Measurements from ENCODE around the gene LNX2.

Gene LNX2

GRCh38 chr13:27549406-27549981 is 70.8 kb downstream of the LNX2 start:
- DNase-seq = no peak

- DNase-seq = no peak
These were observed 78.1 kb downstream of the LNX2 start for GRCh38 chr13:27542220-27542619.

GRCh38 chr13:27541386-27541785 is 78.9 kb downstream of the LNX2 start:
- DNase-seq = no peak

DNA sequence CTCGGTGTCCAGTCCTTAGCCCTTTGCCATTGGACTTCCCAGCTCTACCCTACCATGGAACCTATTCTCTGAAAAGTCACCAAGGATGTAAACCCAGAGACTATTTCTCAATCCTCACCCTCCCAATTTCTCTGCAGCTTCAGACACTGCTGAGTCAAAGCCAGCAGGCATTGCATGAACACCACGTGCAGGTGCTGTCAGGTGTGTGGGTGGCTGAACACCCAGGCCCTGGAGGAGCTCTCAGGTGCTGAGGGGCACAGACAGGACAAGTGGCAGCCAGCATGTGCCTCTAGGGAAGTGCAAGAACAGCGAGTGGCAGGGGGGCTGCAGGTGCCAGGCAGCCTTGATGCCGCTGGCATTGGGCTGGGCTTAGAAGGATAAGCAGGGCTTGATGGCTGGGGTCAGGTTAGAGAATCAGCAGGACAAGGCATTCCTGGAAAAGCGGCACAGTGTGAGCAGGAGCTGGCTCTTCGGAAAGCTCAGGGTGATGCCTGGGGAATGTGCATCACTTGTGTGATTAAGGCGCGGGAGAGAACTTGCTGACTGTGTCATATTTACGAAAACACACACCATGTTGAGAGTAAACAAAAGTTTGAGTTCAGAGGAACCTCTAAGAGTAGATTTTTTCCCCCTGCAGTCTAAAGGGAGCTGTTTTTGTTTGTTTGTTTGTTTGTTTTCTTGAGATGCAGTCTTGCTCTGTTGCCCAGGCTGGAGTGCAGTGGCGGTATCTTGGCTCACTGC is 83.8 kb downstream of the LNX2 start:
- no peak for DNase-seq

- no peak for DNase-seq
These were observed 84.8 kb downstream of the LNX2 start for GRCh38 chr13:27535546-27535945.

GRCh38 chr13:27534981-27535380 is 85.3 kb downstream of the LNX2 start:
- DNase-seq = no peak

- no peak for DNase-seq
These were observed 86.0 kb downstream of the LNX2 start for GRCh38 chr13:27534108-27534980.

DNA sequence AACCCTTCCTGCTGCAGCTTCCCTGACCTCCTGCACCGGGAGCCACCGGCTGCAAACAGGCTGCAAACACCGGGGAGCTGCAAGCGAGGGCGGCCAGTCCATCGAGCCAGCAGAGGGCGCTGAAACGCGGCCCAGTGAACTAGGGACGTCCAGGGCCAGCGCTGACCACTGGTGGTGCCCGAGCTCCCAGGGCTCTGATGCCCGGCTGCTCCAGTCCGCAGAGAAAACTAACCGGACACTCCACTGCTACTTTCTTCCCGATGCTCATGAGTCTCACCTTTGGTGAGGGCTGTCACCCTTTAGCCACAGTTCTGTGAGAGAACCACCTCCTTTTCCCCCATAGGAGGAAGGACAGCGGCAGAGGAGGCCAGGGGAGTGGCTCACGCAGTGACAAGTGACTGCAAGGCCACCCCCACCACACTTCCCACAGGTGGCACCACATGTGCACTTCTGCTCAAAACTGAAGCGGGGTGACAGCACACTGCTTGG is 87.1 kb downstream of the LNX2 start:
- peak; percentile 91 for DNase-seq

DNA sequence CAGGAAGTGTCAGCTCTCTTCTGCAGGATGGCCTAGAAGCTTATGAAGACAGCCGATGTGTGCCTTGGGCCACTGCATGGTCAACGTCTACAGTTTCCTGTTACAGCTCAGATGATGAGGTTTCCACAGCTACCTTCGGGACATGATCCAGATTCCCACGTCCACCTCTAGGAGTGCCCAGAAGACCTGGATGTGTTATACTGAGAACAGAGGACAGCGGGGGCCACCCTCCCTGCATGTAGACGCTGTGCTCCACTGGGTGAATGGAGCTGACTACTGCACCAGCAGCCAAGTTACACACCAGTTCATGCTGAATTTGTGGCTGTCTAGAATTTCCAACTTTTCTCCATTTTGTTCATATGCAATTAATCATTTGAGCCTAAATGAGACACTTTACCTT is 91.4 kb downstream of the LNX2 start:
- no peak for DNase-seq

- no peak for DNase-seq
These were observed 93.8 kb downstream of the LNX2 start for GRCh38 chr13:27526516-27526915.

GRCh38 chr13:27524981-27525975 is 95.1 kb downstream of the LNX2 start:
- DNase-seq = no peak

DNA sequence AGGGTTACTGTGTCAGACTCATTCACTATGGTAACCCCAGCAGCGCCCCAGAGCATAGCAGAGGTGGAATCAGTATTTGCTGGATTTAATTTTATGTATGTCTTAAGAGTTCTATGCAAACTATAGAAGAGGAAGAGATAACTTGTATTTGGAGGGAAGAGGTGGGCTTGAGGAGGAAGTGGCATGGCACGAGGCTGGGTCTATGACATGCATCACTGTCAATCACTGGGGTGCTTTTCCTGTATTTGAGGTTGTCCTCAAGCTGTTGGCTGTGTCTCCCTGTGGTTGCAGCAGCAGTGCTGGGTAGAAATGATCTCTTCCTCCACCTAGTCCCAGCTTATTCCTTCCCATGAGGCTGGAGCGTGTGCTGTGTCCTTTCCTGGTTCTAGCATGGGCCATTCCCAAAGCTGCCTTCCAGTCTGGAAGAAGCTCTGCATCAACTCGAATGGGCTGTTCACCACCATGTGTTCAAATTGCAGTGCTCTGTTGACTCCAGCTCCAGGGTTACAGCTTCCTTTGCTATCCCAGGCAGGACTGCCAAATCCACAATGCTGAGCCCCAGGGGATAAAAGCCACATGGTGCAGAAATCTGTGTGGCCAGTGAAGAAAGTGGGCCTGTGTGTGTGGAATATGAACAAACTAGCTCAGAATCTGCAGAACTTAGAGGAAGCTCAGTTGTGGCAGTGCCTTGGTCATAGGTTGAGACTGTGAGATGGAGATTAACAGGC is 96.8 kb downstream of the LNX2 start:
- DNase-seq = no peak

- no peak for DNase-seq
These were observed 97.5 kb downstream of the LNX2 start for GRCh38 chr13:27522847-27523246.

DNA sequence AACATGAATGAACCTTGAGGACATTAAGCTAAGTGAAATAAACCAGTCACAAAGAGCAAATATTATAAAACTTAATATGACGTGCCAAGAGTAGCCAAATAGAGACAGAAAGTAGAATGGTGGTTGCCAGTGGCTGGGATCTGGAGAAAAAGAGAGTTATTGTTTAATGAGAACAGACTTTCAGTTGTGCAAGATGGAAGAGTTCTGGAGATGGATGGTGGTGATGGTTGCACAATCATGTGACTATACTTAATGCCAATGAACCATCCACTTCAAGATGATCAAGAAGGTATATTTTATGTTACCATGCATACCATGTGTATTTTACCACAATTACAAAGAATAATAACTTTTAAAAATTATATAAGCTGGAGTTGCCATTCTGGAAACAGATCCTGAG is 104.2 kb downstream of the LNX2 start:
- no peak for DNase-seq

GRCh38 chr13:27510082-27510481 is 110.2 kb downstream of the LNX2 start:
- no peak for DNase-seq

GRCh38 chr13:27508802-27509201 is 111.5 kb downstream of the LNX2 start:
- no peak for DNase-seq

- DNase-seq = no peak
These were observed 114.5 kb downstream of the LNX2 start for GRCh38 chr13:27505792-27506191.

DNA sequence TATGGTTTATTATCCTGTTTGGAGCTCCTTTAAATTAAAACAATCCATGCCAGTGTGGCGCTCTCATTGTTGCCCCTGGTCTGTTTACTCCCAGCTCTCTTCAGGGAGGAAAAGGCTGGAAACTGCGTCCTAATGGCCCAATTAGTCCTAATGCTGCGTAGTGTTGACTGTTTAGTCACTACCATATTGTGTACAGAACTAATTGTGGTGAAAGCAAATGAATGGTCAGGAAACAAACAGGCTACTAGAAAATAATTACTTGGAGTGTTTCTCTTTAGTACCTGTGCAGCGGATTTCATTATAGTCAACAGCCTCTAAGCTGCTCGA is 115.5 kb downstream of the LNX2 start:
- no peak for DNase-seq

DNA sequence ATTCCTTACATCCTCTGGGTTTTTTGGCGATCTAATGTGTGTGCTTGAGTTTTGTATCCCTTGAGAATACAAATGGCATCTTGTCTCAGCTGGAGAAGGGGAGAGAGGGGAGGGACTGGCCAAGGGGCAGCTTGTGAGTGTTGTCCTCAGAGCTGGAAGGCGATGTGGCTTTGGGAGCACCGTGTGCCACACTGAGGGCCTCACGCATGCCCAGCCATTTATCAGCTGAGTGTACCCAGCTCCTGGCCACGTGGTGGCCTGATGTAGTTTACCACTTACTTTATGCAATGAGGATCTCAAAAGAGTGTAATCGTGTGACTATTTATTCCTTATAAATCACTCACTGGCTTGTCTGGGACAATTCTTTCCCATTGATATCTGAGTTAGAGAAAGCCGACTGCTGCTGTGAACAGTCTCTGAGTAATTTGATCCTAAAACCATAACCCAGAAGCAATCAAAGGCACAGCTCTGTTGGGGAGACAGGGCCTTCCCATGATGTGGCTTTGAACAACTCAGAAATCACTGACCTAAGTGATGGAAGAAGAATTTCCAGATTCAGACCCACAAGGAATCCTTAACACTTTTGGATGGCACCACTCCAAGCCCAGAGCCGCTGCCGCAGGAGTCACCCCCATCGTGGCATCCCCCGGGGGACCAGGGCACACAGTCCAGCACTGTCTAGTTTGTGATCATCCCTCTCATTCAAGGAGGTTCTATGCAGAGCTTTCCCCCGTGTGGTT is 116.0 kb downstream of the LNX2 start:
- peak; percentile 15 for DNase-seq

- no peak for DNase-seq
These were observed 119.4 kb downstream of the LNX2 start for GRCh38 chr13:27500806-27501534.
